ENCODE measurements around the gene ZNF320. TPM values are rescaled to one million over a fixed set of nuclear protein-coding genes. Genes with fewer than 3 reads are reported as not detected.
"Not testable (repeated sequence)": the region's sequence is repeated elsewhere in the genome, so short reads cannot be mapped to it uniquely, and the experiment has no call there.

The ZNF320 gene
- polyA plus RNA-seq, 1 of the 3 experiments (the other 2 are of a cell fraction): 6.9 TPM

DNA sequence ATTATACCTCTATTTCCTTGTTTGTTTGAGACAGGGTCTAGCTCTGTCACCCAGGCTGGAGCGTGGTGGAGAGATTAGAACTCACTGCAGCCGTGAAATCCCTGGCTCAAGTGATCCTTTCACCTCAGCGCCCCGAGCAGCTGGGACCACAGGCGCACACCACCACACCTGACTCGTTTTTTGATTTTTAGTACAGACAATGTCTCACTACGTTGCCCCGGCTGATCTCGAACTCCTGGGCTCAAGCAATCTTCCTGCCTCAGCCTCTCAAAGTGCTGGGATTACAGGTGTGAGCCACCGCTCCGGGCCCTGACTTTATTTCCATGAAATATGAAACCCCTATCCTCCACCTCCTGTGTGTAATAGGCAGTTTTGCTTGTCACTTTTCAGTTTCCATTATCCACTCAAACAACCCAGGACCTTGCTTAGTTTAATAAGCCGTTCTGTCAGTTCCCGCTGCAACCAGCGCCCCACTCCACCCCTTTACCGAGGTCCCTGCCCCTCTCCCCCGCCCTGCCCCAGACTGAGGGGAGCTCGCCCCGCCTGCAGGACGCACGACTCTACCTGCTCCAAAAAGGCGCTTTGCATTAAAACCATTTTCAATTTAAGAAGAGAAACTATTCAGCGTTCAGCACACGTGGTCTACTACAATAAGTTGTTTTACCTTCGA lies 48.4 kb upstream of the ZNF320 start:
- WGBS (ENCODE audit: low lambda C conversion rate): 77% methylated on average over 24 of the region's 24 CpGs
- no peak overlapping the region for H3K27ac ChIP-seq (ENCODE audit: low read depth in 2 of 2, low read length in 1 of 2)
- H3K4me1 ChIP-seq (ENCODE audit: control insufficient read depth in 1 of 2, insufficient read depth in 2 of 2, low read depth in 1 of 2, low read length in 1 of 2): no peaks in the 10 kb centered on the region; a peak in 1 of 4 replicates
- H3K9me3 ChIP-seq: peaks cover 14% of the 10 kb centered on the region; the same call in 1 of the 2 replicates
- no peak for DNase-seq
- no peaks in the 10 kb centered on the region for H4K20me1 ChIP-seq (ENCODE audit: insufficient read depth)
- ChIA-PET POLR2A (no interaction called here), CTCF (no interaction called here)
- no peak overlapping the region for H3K4me2 ChIP-seq
- peaks cover 9 to 27% of the 10 kb centered on the region in 2 experiments for H3K36me3 ChIP-seq (replicated peaks in 1 of 2; ENCODE audit: control insufficient read depth in 1 of 2, insufficient read depth in 2 of 2, low read length in 1 of 2)
- H3K4me3 ChIP-seq (ENCODE audit: low read depth in 2 of 2, low read length in 1 of 2): no peak overlapping the region
- TF ChIP-seq PBX3 (IDR thresholded peaks at IDR 0.05) (no peak), SMC3 (IDR thresholded peaks at IDR 0.05; ENCODE audit: low read depth, low read length) (no peak), USF1 (IDR thresholded peaks at IDR 0.05; ENCODE audit: borderline replicate concordance, low read depth) (no peak), EZH2phosphoT487 (IDR thresholded peaks at IDR 0.05; ENCODE audit: borderline replicate concordance, low read depth) (no peak), MAX (IDR thresholded peaks at IDR 0.05; ENCODE audit: low read depth) (no peak), RCOR1 (IDR thresholded peaks at IDR 0.05; ENCODE audit: low read length) (no peak), FOSL2 (IDR thresholded peaks at IDR 0.05; ENCODE audit: borderline replicate concordance, low read depth) (no peak), NFIC (IDR thresholded peaks at IDR 0.05; ENCODE audit: borderline replicate concordance) (no peak), TEAD4 (IDR thresholded peaks at IDR 0.05; ENCODE audit: borderline replicate concordance, insufficient read depth) (no peak), EP300 (IDR thresholded peaks at IDR 0.05; ENCODE audit: borderline replicate concordance in 1 of 2, low read depth in 1 of 2, low read length in 1 of 2) (no peak), SIN3A (IDR thresholded peaks at IDR 0.05; ENCODE audit: borderline replicate concordance, low read depth, low read length) (no peak), POLR2AphosphoS5 (IDR thresholded peaks at IDR 0.05; ENCODE audit: low read depth, low read length) (no peak), ELF1 (IDR thresholded peaks at IDR 0.05) (no peak), MXI1 (IDR thresholded peaks at IDR 0.05; ENCODE audit: low read depth, low read length) (no peak), TAF1 (IDR thresholded peaks at IDR 0.05; ENCODE audit: borderline replicate concordance, low read depth, low read length) (no peak), FOXM1 (IDR thresholded peaks at IDR 0.05; ENCODE audit: low read depth) (no peak), RAD21 (IDR thresholded peaks at IDR 0.05; ENCODE audit: low read length) (no peak)
- TF ChIP-seq, protein P1, sequence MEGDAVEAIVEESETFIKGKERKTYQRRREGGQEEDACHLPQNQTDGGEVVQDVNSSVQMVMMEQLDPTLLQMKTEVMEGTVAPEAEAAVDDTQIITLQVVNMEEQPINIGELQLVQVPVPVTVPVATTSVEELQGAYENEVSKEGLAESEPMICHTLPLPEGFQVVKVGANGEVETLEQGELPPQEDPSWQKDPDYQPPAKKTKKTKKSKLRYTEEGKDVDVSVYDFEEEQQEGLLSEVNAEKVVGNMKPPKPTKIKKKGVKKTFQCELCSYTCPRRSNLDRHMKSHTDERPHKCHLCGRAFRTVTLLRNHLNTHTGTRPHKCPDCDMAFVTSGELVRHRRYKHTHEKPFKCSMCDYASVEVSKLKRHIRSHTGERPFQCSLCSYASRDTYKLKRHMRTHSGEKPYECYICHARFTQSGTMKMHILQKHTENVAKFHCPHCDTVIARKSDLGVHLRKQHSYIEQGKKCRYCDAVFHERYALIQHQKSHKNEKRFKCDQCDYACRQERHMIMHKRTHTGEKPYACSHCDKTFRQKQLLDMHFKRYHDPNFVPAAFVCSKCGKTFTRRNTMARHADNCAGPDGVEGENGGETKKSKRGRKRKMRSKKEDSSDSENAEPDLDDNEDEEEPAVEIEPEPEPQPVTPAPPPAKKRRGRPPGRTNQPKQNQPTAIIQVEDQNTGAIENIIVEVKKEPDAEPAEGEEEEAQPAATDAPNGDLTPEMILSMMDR (IDR thresholded peaks at IDR 0.05): no peak
- TF ChIP-seq, protein P2, sequence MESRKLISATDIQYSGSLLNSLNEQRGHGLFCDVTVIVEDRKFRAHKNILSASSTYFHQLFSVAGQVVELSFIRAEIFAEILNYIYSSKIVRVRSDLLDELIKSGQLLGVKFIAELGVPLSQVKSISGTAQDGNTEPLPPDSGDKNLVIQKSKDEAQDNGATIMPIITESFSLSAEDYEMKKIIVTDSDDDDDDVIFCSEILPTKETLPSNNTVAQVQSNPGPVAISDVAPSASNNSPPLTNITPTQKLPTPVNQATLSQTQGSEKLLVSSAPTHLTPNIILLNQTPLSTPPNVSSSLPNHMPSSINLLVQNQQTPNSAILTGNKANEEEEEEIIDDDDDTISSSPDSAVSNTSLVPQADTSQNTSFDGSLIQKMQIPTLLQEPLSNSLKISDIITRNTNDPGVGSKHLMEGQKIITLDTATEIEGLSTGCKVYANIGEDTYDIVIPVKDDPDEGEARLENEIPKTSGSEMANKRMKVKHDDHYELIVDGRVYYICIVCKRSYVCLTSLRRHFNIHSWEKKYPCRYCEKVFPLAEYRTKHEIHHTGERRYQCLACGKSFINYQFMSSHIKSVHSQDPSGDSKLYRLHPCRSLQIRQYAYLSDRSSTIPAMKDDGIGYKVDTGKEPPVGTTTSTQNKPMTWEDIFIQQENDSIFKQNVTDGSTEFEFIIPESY (IDR thresholded peaks at IDR 0.05; ENCODE audit: borderline replicate concordance, low read depth): no peak
- TF ChIP-seq, protein P3, sequence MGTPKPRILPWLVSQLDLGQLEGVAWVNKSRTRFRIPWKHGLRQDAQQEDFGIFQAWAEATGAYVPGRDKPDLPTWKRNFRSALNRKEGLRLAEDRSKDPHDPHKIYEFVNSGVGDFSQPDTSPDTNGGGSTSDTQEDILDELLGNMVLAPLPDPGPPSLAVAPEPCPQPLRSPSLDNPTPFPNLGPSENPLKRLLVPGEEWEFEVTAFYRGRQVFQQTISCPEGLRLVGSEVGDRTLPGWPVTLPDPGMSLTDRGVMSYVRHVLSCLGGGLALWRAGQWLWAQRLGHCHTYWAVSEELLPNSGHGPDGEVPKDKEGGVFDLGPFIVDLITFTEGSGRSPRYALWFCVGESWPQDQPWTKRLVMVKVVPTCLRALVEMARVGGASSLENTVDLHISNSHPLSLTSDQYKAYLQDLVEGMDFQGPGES (IDR thresholded peaks at IDR 0.05; ENCODE audit: low read depth, low read length): no peak
- H3K9ac ChIP-seq: no peak overlapping the region
- H3K27me3 ChIP-seq (ENCODE audit: insufficient read depth): no peaks in the 10 kb centered on the region
- H3K79me2 ChIP-seq (ENCODE audit: insufficient read depth): peaks cover 6% of the 10 kb centered on the region; the same call in 1 of the 2 replicates
- H2AFZ ChIP-seq (ENCODE audit: low read depth): no peak overlapping the region
- no peaks in the 10 kb centered on the region for H3K9me2 ChIP-seq
- H3F3A ChIP-seq (replicated peaks; ENCODE audit: insufficient read depth): no peaks in the 10 kb centered on the region

- peaks cover 10% of the 10 kb centered on the region; the same call in 1 of the 2 replicates for H3K9me3 ChIP-seq
- H3K27me3 ChIP-seq (ENCODE audit: insufficient read depth); H4K20me1 ChIP-seq (ENCODE audit: insufficient read depth); H3K9me2 ChIP-seq; POLR2A ChIA-PET; DNase-seq; CTCF ChIA-PET; H3K4me1 ChIP-seq (ENCODE audit: control insufficient read depth in 1 of 2, insufficient read depth in 2 of 2, low read depth in 1 of 2, low read length in 1 of 2); H3K27ac ChIP-seq (ENCODE audit: low read depth in 2 of 2, low read length in 1 of 2); H3K79me2 ChIP-seq (ENCODE audit: insufficient read depth); H3F3A ChIP-seq (replicated peaks; ENCODE audit: insufficient read depth); H3K4me2 ChIP-seq; H2AFZ ChIP-seq (ENCODE audit: low read depth); H3K4me3 ChIP-seq (ENCODE audit: low read depth in 2 of 2, low read length in 1 of 2); H3K9ac ChIP-seq: not testable (repeated sequence)
- WGBS (ENCODE audit: low lambda C conversion rate): 83% methylated on average over 17 of the region's 17 CpGs
- H3K36me3 ChIP-seq (replicated peaks in 1 of 2; ENCODE audit: control insufficient read depth in 1 of 2, insufficient read depth in 2 of 2, low read length in 1 of 2): peaks cover under 1 to 19% of the 10 kb centered on the region in 2 experiments
Measured at GRCh38 chr19:52944703-52945493, 47.5 kb upstream of the ZNF320 start.

All from SK-N-SH (cell line).